ENCODE measurements around the gene YES1.

GRCh38 chr18:811892-812375 is at the start of gene YES1:
- TF ChIP-seq CTCF (IDR thresholded peaks at IDR 0.05), result no peak
- TF ChIP-seq POLR2A (IDR thresholded peaks at IDR 0.05), result peak in 1 of 2 donors; percentile 74

All from Peyer's patch (tissue), 4 donors.